DMS79 (cell line): ENCODE data around the gene CHD9.

Experiments used
- DNase-seq: peaks from one replicate; lab custom pipeline; 2025; lab: John Stamatoyannopoulos, UW

The CHD9 gene

DNA sequence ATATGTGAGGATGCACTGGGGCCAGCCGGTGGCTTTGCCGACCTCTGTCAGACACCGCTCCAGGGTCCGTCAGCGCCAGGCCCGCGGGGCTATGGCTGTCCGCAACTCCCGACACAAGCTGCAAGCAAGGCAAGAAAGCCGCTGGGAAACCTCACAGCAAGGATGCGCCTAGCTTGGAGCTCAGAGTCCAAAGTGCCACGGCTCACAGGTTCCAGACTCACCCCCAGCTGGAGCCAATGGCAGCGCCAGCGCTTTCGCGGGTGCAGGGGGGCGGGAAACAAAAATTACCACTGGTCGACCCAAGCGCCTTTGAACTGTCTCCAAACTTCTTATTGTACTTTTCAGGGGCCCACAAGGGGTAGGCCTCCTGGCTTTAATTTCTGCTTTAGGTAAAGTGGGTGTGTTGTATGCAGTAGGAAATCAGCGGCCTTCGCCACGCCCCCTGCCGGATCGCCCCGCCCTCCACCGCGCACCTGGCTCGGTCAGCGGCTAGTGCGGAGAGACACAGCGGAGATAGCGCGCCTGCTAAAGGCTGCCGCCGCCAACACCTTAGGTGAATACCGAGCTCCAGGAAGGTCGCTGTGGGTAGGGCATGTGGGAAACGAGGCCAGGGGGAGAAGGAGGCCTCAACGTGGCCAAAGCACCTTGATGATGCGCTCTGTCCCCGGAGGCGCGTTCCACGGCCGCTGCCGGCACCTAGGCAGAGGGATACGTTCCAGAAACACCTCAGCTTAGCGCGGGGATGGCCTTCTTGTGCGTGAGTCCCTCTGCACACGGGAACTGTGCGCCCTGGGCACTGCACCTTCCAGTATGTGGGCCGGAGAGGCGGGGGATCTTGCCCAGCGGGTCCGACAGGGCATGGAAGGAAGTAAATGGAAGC, 318.4 kb downstream of the CHD9 start:
- peak; percentile 1 for DNase-seq

GRCh38 chr16:53374800-53375199, 320.0 kb downstream of the CHD9 start:
- DNase-seq: no peak

GRCh38 chr16:53378138-53378537, 323.3 kb downstream of the CHD9 start:
- no peak for DNase-seq
